ENCODE data around the gene IGFLR1.

Gene IGFLR1

DNA sequence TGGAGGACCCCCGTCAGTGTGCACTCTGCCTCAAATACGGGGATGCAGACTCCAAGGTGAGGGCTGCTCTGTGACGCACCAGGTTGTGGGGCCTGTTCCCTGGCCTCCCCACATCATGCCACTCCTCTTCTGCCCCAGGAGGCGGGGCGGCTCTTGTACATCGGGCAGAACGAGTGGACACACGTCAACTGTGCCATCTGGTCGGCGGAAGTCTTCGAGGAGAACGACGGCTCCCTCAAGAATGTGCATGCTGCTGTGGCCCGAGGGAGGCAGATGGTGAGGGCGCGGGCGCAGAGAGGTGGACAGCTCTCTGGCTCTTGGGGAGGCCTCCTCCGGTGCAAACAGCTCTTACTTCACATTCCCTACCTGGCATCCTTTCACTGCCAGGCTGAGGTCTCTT lies 13.2 kb downstream of the IGFLR1 start:
- Histone ChIP-seq H3K27ac (ENCODE audit: low read length) (no peak overlapping the region), H3K4me1 (ENCODE audit: low read length) (no peaks in the 10 kb centered on the region), H3K27me3 (replicated peaks; ENCODE audit: insufficient read depth, low read length) (no peaks in the 10 kb centered on the region), H3K9ac (ENCODE audit: low read length) (no peak overlapping the region), H3K9me3 (replicated peaks; ENCODE audit: insufficient read depth, low read length) (no peaks in the 10 kb centered on the region), H3K36me3 (replicated peaks; ENCODE audit: insufficient read depth, low read length) (peaks cover 12% of the 10 kb centered on the region; the same call in 1 of the 2 replicates), H4K20me1 (ENCODE audit: insufficient read depth, low read length) (no peaks in the 10 kb centered on the region), H3K9me2 (replicated peaks; ENCODE audit: insufficient read depth, low read length) (no peaks in the 10 kb centered on the region), H3K79me2 (ENCODE audit: low read length) (no peaks in the 10 kb centered on the region), H2AFZ (ENCODE audit: low read length) (no peak overlapping the region), H3K4me2 (ENCODE audit: low read depth, low read length) (no peak overlapping the region), H3K4me3 (ENCODE audit: low read length) (no peak overlapping the region), H3F3A (ENCODE audit: insufficient read depth, low read length) (no peaks in the 10 kb centered on the region)
- no peak for TF ChIP-seq EZH2phosphoT487 (IDR thresholded peaks at IDR 0.05; ENCODE audit: low read length)
- no peak for TF ChIP-seq EZH2 (optimal IDR thresholded peaks at IDR 0.05; ENCODE audit: low read depth, low read length)
- TF ChIP-seq, protein P1, sequence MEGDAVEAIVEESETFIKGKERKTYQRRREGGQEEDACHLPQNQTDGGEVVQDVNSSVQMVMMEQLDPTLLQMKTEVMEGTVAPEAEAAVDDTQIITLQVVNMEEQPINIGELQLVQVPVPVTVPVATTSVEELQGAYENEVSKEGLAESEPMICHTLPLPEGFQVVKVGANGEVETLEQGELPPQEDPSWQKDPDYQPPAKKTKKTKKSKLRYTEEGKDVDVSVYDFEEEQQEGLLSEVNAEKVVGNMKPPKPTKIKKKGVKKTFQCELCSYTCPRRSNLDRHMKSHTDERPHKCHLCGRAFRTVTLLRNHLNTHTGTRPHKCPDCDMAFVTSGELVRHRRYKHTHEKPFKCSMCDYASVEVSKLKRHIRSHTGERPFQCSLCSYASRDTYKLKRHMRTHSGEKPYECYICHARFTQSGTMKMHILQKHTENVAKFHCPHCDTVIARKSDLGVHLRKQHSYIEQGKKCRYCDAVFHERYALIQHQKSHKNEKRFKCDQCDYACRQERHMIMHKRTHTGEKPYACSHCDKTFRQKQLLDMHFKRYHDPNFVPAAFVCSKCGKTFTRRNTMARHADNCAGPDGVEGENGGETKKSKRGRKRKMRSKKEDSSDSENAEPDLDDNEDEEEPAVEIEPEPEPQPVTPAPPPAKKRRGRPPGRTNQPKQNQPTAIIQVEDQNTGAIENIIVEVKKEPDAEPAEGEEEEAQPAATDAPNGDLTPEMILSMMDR (IDR thresholded peaks at IDR 0.05; ENCODE audit: low read length): no peak
- no peak for DNase-seq

GRCh38 chr19:35727956-35728706 lies 14.1 kb downstream of the IGFLR1 start:
- peaks cover 7% of the 10 kb centered on the region; the same call in 1 of the 2 replicates for H3K36me3 ChIP-seq (replicated peaks; ENCODE audit: insufficient read depth, low read length)
- H3K4me2 ChIP-seq (ENCODE audit: low read depth, low read length): no peak overlapping the region
- H3K79me2 ChIP-seq (ENCODE audit: low read length): no peaks in the 10 kb centered on the region
- H3F3A ChIP-seq (ENCODE audit: insufficient read depth, low read length): no peaks in the 10 kb centered on the region
- no peaks in the 10 kb centered on the region for H3K9me3 ChIP-seq (replicated peaks; ENCODE audit: insufficient read depth, low read length)
- H2AFZ ChIP-seq (ENCODE audit: low read length): no peak overlapping the region
- H3K27ac ChIP-seq (ENCODE audit: low read length): no peak overlapping the region
- H3K27me3 ChIP-seq (replicated peaks; ENCODE audit: insufficient read depth, low read length): no peaks in the 10 kb centered on the region
- TF ChIP-seq, protein P1 (IDR thresholded peaks at IDR 0.05; ENCODE audit: low read length): no peak
- TF ChIP-seq EZH2 (optimal IDR thresholded peaks at IDR 0.05; ENCODE audit: low read depth, low read length) (no peak), EZH2phosphoT487 (IDR thresholded peaks at IDR 0.05; ENCODE audit: low read length) (no peak)
- no peaks in the 10 kb centered on the region for H4K20me1 ChIP-seq (ENCODE audit: insufficient read depth, low read length)
- no peak overlapping the region for H3K9ac ChIP-seq (ENCODE audit: low read length)
- no peak overlapping the region for H3K4me3 ChIP-seq (ENCODE audit: low read length)
- no peaks in the 10 kb centered on the region for H3K4me1 ChIP-seq (ENCODE audit: low read length)
- H3K9me2 ChIP-seq (replicated peaks; ENCODE audit: insufficient read depth, low read length): no peaks in the 10 kb centered on the region
- DNase-seq: no peak

- TF ChIP-seq EZH2phosphoT487 (IDR thresholded peaks at IDR 0.05; ENCODE audit: low read length) (no peak), EZH2 (optimal IDR thresholded peaks at IDR 0.05; ENCODE audit: low read depth, low read length) (no peak)
- TF ChIP-seq, protein P1 (IDR thresholded peaks at IDR 0.05; ENCODE audit: low read length): no peak
- no peaks in the 10 kb centered on the region for H3K9me2 ChIP-seq (replicated peaks; ENCODE audit: insufficient read depth, low read length)
- H3K4me2 ChIP-seq (ENCODE audit: low read depth, low read length): no peak overlapping the region
- H4K20me1 ChIP-seq (ENCODE audit: insufficient read depth, low read length): no peaks in the 10 kb centered on the region
- no peaks in the 10 kb centered on the region for H3K4me1 ChIP-seq (ENCODE audit: low read length)
- no peaks in the 10 kb centered on the region for H3K27me3 ChIP-seq (replicated peaks; ENCODE audit: insufficient read depth, low read length)
- DNase-seq: no peak
- no peak overlapping the region for H3K9ac ChIP-seq (ENCODE audit: low read length)
- no peaks in the 10 kb centered on the region for H3F3A ChIP-seq (ENCODE audit: insufficient read depth, low read length)
- H2AFZ ChIP-seq (ENCODE audit: low read length): no peak overlapping the region
- H3K79me2 ChIP-seq (ENCODE audit: low read length): peaks cover 4% of the 10 kb centered on the region; the same call in 1 of the 2 replicates
- no peak overlapping the region for H3K27ac ChIP-seq (ENCODE audit: low read length)
- H3K4me3 ChIP-seq (ENCODE audit: low read length): no peak overlapping the region
- peaks cover 7% of the 10 kb centered on the region; the same call in 1 of the 2 replicates for H3K36me3 ChIP-seq (replicated peaks; ENCODE audit: insufficient read depth, low read length)
- H3K9me3 ChIP-seq (replicated peaks; ENCODE audit: insufficient read depth, low read length): no peaks in the 10 kb centered on the region
These were observed 14.9 kb downstream of the IGFLR1 start for GRCh38 chr19:35727053-35727955.
